Neural progenitor cell (in vitro differentiated cells): ENCODE data around the gene GART. TPM values are rescaled to one million over a fixed set of nuclear protein-coding genes. Genes with fewer than 3 reads are reported as not detected.

ENCODE experiments used
- DNase-seq: peaks from one replicate; pipeline ENCODE4 v3.0.0-alpha.2; 2016; ENCODE audit warnings: low spot score
- H2AFZ ChIP-seq: fragments of 200-600 bp; sonication (generic); replicated peaks from 2 replicates; pipeline ENCODE4 v1.6.1; 2016; ENCODE audit warnings: antibody characterized with exemption
- H3F3A ChIP-seq: fragments of 200-600 bp; sonication (generic); 2 replicates; pipeline ENCODE4 v1.6.1; 2016; ENCODE audit warnings: antibody characterized with exemption, low read depth
- H3K27ac ChIP-seq: fragments of 200-600 bp; sonication (generic); 2 replicates; pipeline ENCODE4 v1.5.1; 2016; ENCODE audit warnings: mild to moderate bottlenecking
- H3K27me3 ChIP-seq: fragments of 200-600 bp; sonication (generic); 2 replicates; pipeline ENCODE4 v1.6.1; 2016; ENCODE audit warnings: mild to moderate bottlenecking, moderate library complexity
- H3K36me3 ChIP-seq: fragments of 200-600 bp; sonication (generic); 2 replicates; pipeline ENCODE4 v1.5.1; 2016
- H3K4me1 ChIP-seq: fragments of 200-600 bp; sonication (generic); 2 replicates; pipeline ENCODE4 v1.6.1; 2016; ENCODE audit warnings: mixed run types
- H3K4me2 ChIP-seq: fragments of 200-600 bp; sonication (generic); 2 replicates; pipeline ENCODE4 v1.6.1; 2016
- H3K4me3 ChIP-seq: fragments of 200-600 bp; sonication (generic); 2 replicates; pipeline ENCODE4 v1.5.1; 2016
- H3K79me2 ChIP-seq: fragments of 200-600 bp; sonication (generic); 2 replicates; pipeline ENCODE4 v1.6.1; 2016; ENCODE audit warnings: low read depth
- H3K9ac ChIP-seq: fragments of 200-600 bp; sonication (generic); 2 replicates; pipeline ENCODE4 v1.6.1; 2016
- H3K9me3 ChIP-seq: fragments of 200-600 bp; sonication (generic); 2 replicates; pipeline ENCODE4 v1.5.1; 2016; ENCODE audit warnings: low read depth
- H4K20me1 ChIP-seq: fragments of 200-600 bp; sonication (generic); 2 replicates; pipeline ENCODE4 v1.6.1; 2016; ENCODE audit warnings: low read depth
- H3K27ac Mint-ChIP-seq: 3 replicates; pipeline ENCODE4 v1.8.0; 2021; ENCODE audit warnings: mixed read lengths
- H3K27me3 Mint-ChIP-seq: 2 replicates; pipeline ENCODE4 v1.8.0; 2022; ENCODE audit warnings: low read depth, mild to moderate bottlenecking, inconsistent platforms, moderate library complexity, mixed read lengths; ENCODE audit not compliant: insufficient read depth
- H3K36me3 Mint-ChIP-seq: 3 replicates; pipeline ENCODE4 v1.8.0; 2021; ENCODE audit warnings: mixed read lengths
- H3K4me1 Mint-ChIP-seq: 3 replicates; pipeline ENCODE4 v1.8.0; 2021; ENCODE audit warnings: mixed read lengths
- H3K4me3 Mint-ChIP-seq: 3 replicates; pipeline ENCODE4 v1.8.0; 2021; ENCODE audit warnings: mild to moderate bottlenecking, moderate library complexity, mixed read lengths
- H3K9me3 Mint-ChIP-seq: 3 replicates; pipeline ENCODE4 v1.8.0; 2020; ENCODE audit warnings: mixed read lengths
- EZH2 ChIP-seq: fragments of 200-600 bp; sonication (generic); IDR thresholded peaks from 2 replicates; pipeline ENCODE4 v1.6.1; 2017; ENCODE audit warnings: antibody characterized with exemption, mild to moderate bottlenecking, moderate library complexity
- EZH2phosphoT487 ChIP-seq: fragments of 200-600 bp; sonication (generic); IDR thresholded peaks from 2 replicates; pipeline ENCODE4 v1.6.1; 2017; ENCODE audit warnings: antibody characterized with exemption
- total RNA-seq: library from RNA; depleted of rRNA; stranded (reverse); fragments of >200 nt; gene quantifications from 2 replicates; pipeline ENCODE4 v1.2.3, GENCODE V29; 2015; ENCODE audit warnings: low replicate concordance
- TF ChIP-seq, protein P1 (sequence below): fragments of 200-600 bp; sonication (generic); IDR thresholded peaks from 2 replicates; pipeline ENCODE4 v1.5.1; 2017; ENCODE audit warnings: antibody characterized with exemption, mild to moderate bottlenecking

The GART gene
- total RNA-seq, 1 donor from 2014 or later = 129 TPM

DNA sequence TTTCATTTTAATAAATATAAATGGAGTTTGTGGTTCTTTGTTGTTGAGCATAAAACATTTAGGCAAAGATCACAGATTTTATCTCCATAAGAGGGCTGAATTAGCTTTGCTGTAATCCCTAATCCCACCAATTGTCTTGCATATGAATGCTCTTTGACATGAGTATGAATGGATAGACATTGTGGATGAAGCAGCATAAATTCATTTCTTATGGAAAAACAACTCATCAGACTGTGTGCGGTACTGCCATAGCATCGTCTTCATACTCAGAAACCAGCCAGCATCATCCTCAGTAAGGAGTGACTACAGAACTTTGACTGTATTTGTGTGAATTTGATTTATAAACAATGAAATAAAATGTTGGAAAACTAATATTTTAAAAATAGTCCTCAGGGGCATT, 20.5 kb upstream of the GART start:
- Histone ChIP-seq H3K9ac (no peak overlapping the region), H3F3A (peaks cover 58% of the 10 kb centered on the region), H2AFZ (no peak overlapping the region), H3K36me3 (peaks cover 55% of the 10 kb centered on the region), H3K9me3 (no peaks in the 10 kb centered on the region), H3K27ac (no peak overlapping the region), H3K27me3 (no peaks in the 10 kb centered on the region), H3K4me1 (no peaks in the 10 kb centered on the region), H4K20me1 (peaks cover 63% of the 10 kb centered on the region), H3K79me2 (peaks cover 80% of the 10 kb centered on the region), H3K4me3 (no peak overlapping the region), H3K4me2 (no peak overlapping the region)
- H3K4me1 Mint-ChIP-seq = no peaks in the 10 kb centered on the region
- H3K9me3 Mint-ChIP-seq = no peaks in the 10 kb centered on the region
- H3K36me3 Mint-ChIP-seq = peaks cover 35% of the 10 kb centered on the region
- no peak overlapping the region for H3K4me3 Mint-ChIP-seq
- no peaks in the 10 kb centered on the region for H3K27me3 Mint-ChIP-seq
- TF ChIP-seq EZH2 (no peak), EZH2phosphoT487 (no peak)
- TF ChIP-seq, protein P1, sequence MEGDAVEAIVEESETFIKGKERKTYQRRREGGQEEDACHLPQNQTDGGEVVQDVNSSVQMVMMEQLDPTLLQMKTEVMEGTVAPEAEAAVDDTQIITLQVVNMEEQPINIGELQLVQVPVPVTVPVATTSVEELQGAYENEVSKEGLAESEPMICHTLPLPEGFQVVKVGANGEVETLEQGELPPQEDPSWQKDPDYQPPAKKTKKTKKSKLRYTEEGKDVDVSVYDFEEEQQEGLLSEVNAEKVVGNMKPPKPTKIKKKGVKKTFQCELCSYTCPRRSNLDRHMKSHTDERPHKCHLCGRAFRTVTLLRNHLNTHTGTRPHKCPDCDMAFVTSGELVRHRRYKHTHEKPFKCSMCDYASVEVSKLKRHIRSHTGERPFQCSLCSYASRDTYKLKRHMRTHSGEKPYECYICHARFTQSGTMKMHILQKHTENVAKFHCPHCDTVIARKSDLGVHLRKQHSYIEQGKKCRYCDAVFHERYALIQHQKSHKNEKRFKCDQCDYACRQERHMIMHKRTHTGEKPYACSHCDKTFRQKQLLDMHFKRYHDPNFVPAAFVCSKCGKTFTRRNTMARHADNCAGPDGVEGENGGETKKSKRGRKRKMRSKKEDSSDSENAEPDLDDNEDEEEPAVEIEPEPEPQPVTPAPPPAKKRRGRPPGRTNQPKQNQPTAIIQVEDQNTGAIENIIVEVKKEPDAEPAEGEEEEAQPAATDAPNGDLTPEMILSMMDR = no peak
- no peak overlapping the region for H3K27ac Mint-ChIP-seq
- DNase-seq = no peak

DNA sequence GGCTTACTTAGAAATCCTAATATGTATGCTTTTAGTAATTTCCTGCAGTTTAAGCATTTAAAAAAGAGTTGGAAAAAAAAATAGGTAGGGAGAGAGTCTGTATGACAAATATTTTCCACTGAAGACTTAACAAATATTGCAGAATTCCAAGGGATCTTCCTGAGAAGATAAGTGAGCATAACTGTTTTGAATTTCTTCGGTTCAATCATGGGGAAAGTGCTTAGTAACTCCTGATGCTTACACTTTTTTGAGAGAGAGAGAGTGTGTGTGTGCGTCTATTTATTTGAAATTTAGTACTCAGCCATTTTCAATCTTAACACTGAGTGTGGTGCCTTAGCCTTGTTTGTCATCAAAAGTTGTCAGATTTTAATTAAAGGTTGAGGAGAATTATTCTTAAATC, 19.5 kb upstream of the GART start:
- H3K9me3 Mint-ChIP-seq = no peaks in the 10 kb centered on the region
- no peak overlapping the region for H3K27ac Mint-ChIP-seq
- Histone ChIP-seq H3K9ac (no peak overlapping the region), H3K4me3 (no peak overlapping the region), H3K27ac (no peak overlapping the region), H3K36me3 (peaks cover 48% of the 10 kb centered on the region), H3F3A (peaks cover 50% of the 10 kb centered on the region), H3K4me2 (no peak overlapping the region), H2AFZ (no peak overlapping the region), H3K79me2 (peaks cover 90% of the 10 kb centered on the region), H4K20me1 (peaks cover 71% of the 10 kb centered on the region), H3K27me3 (no peaks in the 10 kb centered on the region), H3K4me1 (no peaks in the 10 kb centered on the region), H3K9me3 (no peaks in the 10 kb centered on the region)
- H3K4me1 Mint-ChIP-seq = peaks cover 3% of the 10 kb centered on the region
- H3K27me3 Mint-ChIP-seq = peaks cover 2% of the 10 kb centered on the region
- peaks cover 41% of the 10 kb centered on the region for H3K36me3 Mint-ChIP-seq
- DNase-seq = no peak
- TF ChIP-seq, protein P1 = no peak
- TF ChIP-seq EZH2 = no peak
- TF ChIP-seq EZH2phosphoT487 = no peak
- no peak overlapping the region for H3K4me3 Mint-ChIP-seq

DNA sequence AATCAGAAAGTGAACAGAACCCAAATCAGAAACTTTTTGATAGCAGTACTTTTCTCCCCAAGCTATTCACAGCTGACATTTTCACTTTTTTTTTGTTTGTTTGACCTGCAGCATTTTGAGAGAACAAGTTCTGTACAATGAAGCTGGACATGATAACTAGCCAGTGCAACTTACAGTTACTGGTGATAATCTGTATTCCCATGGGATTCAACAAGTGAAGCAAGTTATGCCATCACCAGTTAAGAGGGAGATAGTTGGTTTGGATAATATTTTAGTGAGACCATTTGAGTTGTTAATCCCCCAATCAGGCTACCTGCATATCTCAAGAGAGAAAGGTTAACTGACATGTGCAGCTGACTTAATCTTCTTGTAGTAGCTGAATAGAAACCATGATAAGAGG, 19.0 kb upstream of the GART start:
- no peak overlapping the region for H3K9ac ChIP-seq
- H3K36me3 ChIP-seq = peaks cover 50% of the 10 kb centered on the region
- Mint-ChIP-seq H3K4me3 (no peak overlapping the region), H3K9me3 (no peaks in the 10 kb centered on the region), H3K27me3 (peaks cover 2% of the 10 kb centered on the region), H3K27ac (no peak overlapping the region), H3K4me1 (peaks cover 3% of the 10 kb centered on the region), H3K36me3 (peaks cover 45% of the 10 kb centered on the region)
- H3K4me3 ChIP-seq = no peak overlapping the region
- H3F3A ChIP-seq = peaks cover 47% of the 10 kb centered on the region
- DNase-seq = no peak
- peaks cover 92% of the 10 kb centered on the region for H3K79me2 ChIP-seq
- no peak for TF ChIP-seq EZH2phosphoT487
- TF ChIP-seq, protein P1 = no peak
- TF ChIP-seq EZH2 = no peak
- H3K27ac ChIP-seq = no peak overlapping the region
- no peak overlapping the region for H2AFZ ChIP-seq
- no peak overlapping the region for H3K4me2 ChIP-seq
- H4K20me1 ChIP-seq = peaks cover 71% of the 10 kb centered on the region
- no peaks in the 10 kb centered on the region for H3K9me3 ChIP-seq
- no peaks in the 10 kb centered on the region for H3K4me1 ChIP-seq
- H3K27me3 ChIP-seq = no peaks in the 10 kb centered on the region
